Measurements from ENCODE around the gene TMEM256.

TMEM256 gene

GRCh38 chr17:7403977-7404736 lies at the start of gene TMEM256:
Gene TMEM256, minus strand, starts transcription at chr17:7404097. Its CDS starts 13 bp downstream, at chr17:7404084.
- peak; percentile 98 for DNase-seq

- DNase-seq: no peak
Observed at GRCh38 chr17:7448461-7448860, 44.6 kb upstream of the TMEM256 start.

- DNase-seq: peak; percentile 17
Observed at GRCh38 chr17:7445619-7445968, 41.7 kb upstream of the TMEM256 start.

- no peak for DNase-seq
Observed at GRCh38 chr17:7444682-7445618, 41.1 kb upstream of the TMEM256 start, which contains the start of gene CHRNB1. Gene CHRNB1, plus strand, starts transcription at chr17:7445061. Its CDS starts 67 bp downstream, at chr17:7445128.

GRCh38 chr17:7443499-7444485 lies 39.9 kb upstream of the TMEM256 start:
- DNase-seq: no peak

GRCh38 chr17:7442142-7442541 lies 38.2 kb upstream of the TMEM256 start:
- DNase-seq: no peak

- no peak for DNase-seq
Observed at GRCh38 chr17:7441266-7441665, 37.4 kb upstream of the TMEM256 start.

GRCh38 chr17:7440834-7441195 lies 36.9 kb upstream of the TMEM256 start:
- DNase-seq: peak; percentile 13

- peak; percentile 43 for DNase-seq
Observed at GRCh38 chr17:7440113-7440833, 36.4 kb upstream of the TMEM256 start.

GRCh38 chr17:7439462-7440112 lies 35.7 kb upstream of the TMEM256 start, which contains the start of gene FGF11:
Gene FGF11, plus strand, starts transcription at chr17:7439512. Its CDS starts 109 bp downstream, at chr17:7439621.
- no peak for DNase-seq

- DNase-seq: no peak
Observed at GRCh38 chr17:7438656-7439460, 35.0 kb upstream of the TMEM256 start.

- peak; percentile 52 for DNase-seq
Observed at GRCh38 chr17:7437950-7438614, 34.2 kb upstream of the TMEM256 start.

GRCh38 chr17:7437369-7437863 lies 33.5 kb upstream of the TMEM256 start:
- DNase-seq: no peak

GRCh38 chr17:7436556-7437368 lies 32.9 kb upstream of the TMEM256 start:
- peak; percentile 92 for DNase-seq

GRCh38 chr17:7435676-7436555 lies 32.0 kb upstream of the TMEM256 start:
- DNase-seq: peak; percentile 67

- no peak for DNase-seq
Observed at GRCh38 chr17:7432296-7432695, 28.4 kb upstream of the TMEM256 start.

GRCh38 chr17:7431231-7431630 lies 27.3 kb upstream of the TMEM256 start:
- DNase-seq: no peak

GRCh38 chr17:7429722-7430121 lies 25.8 kb upstream of the TMEM256 start:
- DNase-seq: no peak
